GM12872 (cell line): ENCODE results near the gene TNC.

Experiments
- TF ChIP-seq, protein P1 (sequence below): IDR thresholded peaks from 3 replicates; pipeline ENCODE4 v1.5.1; 2011; ENCODE audit warnings: low read depth, mild to moderate bottlenecking, low read length, moderate library complexity; ENCODE audit not compliant: insufficient read depth

Gene TNC

DNA sequence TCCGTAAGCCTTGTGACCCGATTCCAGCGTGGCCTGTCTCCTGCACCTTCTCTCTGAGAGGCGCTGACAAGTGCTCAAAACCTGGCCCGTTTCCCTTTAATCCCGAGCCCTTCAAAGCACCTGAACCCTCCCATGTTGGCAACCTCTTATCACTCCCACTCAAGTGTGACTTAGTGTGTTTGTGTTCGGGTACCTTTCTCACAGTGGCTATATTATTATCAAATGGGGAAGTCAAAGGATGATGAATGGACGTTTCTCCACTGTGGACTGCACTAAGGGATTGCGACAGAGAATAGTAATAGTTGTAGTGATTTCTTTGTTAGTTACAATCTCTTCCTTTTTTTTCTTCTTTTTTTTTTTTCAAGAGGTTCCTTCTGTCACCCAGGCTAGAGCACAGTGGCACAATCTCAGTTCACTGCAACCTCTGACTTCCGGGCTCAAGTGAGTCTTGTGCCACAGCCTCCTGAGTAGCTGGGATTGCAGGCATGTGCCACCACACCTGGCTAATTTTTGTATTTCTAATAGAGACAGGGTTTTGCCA is 122.2 kb downstream of the TNC start:
- TF ChIP-seq, protein P1, sequence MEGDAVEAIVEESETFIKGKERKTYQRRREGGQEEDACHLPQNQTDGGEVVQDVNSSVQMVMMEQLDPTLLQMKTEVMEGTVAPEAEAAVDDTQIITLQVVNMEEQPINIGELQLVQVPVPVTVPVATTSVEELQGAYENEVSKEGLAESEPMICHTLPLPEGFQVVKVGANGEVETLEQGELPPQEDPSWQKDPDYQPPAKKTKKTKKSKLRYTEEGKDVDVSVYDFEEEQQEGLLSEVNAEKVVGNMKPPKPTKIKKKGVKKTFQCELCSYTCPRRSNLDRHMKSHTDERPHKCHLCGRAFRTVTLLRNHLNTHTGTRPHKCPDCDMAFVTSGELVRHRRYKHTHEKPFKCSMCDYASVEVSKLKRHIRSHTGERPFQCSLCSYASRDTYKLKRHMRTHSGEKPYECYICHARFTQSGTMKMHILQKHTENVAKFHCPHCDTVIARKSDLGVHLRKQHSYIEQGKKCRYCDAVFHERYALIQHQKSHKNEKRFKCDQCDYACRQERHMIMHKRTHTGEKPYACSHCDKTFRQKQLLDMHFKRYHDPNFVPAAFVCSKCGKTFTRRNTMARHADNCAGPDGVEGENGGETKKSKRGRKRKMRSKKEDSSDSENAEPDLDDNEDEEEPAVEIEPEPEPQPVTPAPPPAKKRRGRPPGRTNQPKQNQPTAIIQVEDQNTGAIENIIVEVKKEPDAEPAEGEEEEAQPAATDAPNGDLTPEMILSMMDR: no peak

- TF ChIP-seq, protein P1: no peak
Measured at GRCh38 chr9:114994768-114995167, 123.2 kb downstream of the TNC start.

DNA sequence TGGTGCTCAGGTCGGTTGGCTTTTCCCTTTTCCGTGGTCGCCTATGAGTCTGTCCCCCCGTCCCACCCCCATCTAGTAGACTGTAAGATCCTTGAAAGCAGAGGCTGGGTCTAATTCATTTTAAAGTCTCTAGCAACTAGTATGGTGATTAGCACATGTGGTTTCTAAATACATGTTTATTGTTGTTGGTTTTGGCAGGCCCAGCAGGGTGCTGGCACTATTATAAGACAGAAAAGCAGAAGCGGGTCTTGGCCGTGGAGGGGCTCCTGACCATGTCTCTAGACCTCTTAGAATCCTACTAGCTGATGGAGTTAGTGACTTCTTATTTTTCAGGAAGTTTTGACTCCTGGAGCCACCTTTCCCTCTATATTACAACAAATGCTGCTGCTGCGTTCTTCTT is 126.1 kb downstream of the TNC start:
- TF ChIP-seq, protein P1: no peak

DNA sequence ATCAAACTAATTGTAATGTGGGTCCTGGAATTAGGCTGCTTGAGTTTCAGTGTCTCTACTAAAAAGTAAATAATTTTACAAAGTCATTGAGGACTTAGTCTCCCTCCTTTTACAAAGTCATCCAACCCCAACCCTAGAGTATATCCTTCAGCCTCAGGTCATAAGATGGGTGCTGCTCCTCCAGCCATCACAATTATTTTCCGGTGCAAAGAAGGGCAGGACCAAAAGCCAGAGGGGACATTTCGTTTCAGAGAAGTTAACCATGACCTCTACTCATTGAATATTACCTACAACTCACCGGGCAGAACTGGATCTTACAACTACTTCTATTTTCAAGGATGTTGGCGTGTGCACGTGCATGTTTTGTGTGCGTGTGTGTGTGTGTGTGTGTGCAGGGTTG is 127.1 kb downstream of the TNC start:
- TF ChIP-seq, protein P1: no peak

GRCh38 chr9:114989600-114990410 is 128.2 kb downstream of the TNC start:
- TF ChIP-seq, protein P1: no peak

GRCh38 chr9:114988962-114989599 is 128.9 kb downstream of the TNC start:
- TF ChIP-seq, protein P1: no peak

DNA sequence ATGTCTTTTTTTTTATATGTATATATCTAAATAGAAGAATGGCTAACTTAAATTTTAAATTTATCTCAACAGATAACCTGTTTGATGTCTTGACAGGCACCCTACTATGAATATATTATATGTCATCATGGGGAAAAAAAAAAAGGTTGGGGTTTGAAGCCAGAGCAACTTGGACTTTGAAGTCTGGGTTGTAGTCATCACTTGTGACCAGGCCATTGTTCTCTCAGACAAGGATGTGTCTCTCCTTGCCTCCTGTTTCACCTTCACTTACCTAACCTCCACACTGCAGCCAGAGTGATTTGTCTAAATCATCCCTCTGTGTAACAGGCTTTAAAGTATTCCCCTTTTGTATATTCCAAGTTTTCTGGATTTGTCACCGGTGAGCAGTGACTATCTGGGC is 130.8 kb downstream of the TNC start:
- TF ChIP-seq, protein P1: no peak
